ENCODE measurements around the gene GPD2.

- TF ChIP-seq CTCF (IDR thresholded peaks at IDR 0.05), result no peak
- no peak for TF ChIP-seq EZH2 (IDR thresholded peaks at IDR 0.05; ENCODE audit: borderline replicate concordance, insufficient read depth, low read depth, low read length, poor library complexity, severe bottlenecking)
Observed at GRCh38 chr2:156536534-156536933, 100.4 kb downstream of the GPD2 start.
